OCI-LY1 (cell line): ENCODE measurements around the gene OR7G2.
"Not testable (repeated sequence)": the region's sequence is repeated elsewhere in the genome, so short reads cannot be mapped to it uniquely, and the experiment has no call there.

Source experiments
- H2AFZ ChIP-seq: fragments of 200-600 bp; sonication (generic), shearing (Covaris generic); 2 replicates; pipeline ENCODE4 v1.6.0; 2014; ENCODE audit warnings: antibody characterized with exemption, mild to moderate bottlenecking, low read length
- H3F3A ChIP-seq: fragments of 200-600 bp; sonication (generic), shearing (Covaris generic); 2 replicates; pipeline ENCODE4 v1.6.0; 2014; ENCODE audit warnings: mild to moderate bottlenecking, antibody characterized with exemption, low read length, moderate library complexity; ENCODE audit not compliant: insufficient read depth
- H3K27ac ChIP-seq: fragments of 200-600 bp; sonication (generic); 2 replicates; pipeline ENCODE4 v1.5.1; 2014; ENCODE audit warnings: low read length, mixed run types, mild to moderate bottlenecking, low read depth; ENCODE audit not compliant: poor library complexity, severe bottlenecking
- H3K27me3 ChIP-seq: fragments of 200-600 bp; sonication (generic); 2 replicates; pipeline ENCODE4 v1.6.0; 2014; ENCODE audit warnings: antibody characterized with exemption, mild to moderate bottlenecking, low read length, moderate library complexity; ENCODE audit not compliant: insufficient read depth
- H3K36me3 ChIP-seq: fragments of 200-600 bp; sonication (generic); 2 replicates; pipeline ENCODE4 v1.6.1; 2014; ENCODE audit warnings: mild to moderate bottlenecking, antibody characterized with exemption, low read length, moderate library complexity, mixed read lengths; ENCODE audit not compliant: insufficient read depth
- H3K4me1 ChIP-seq: fragments of 200-600 bp; sonication (generic); 2 replicates; pipeline ENCODE4 v1.5.1; 2014; ENCODE audit warnings: mild to moderate bottlenecking, low read length, moderate library complexity; ENCODE audit not compliant: insufficient read depth, severe bottlenecking
- H3K4me2 ChIP-seq: fragments of 200-600 bp; sonication (generic), shearing (Covaris generic); 2 replicates; pipeline ENCODE4 v1.6.1; 2014; ENCODE audit warnings: low read length
- H3K4me3 ChIP-seq: fragments of 200-600 bp; sonication (generic); 2 replicates; pipeline ENCODE4 v1.5.1; 2014; ENCODE audit warnings: low read length, low read depth, mild to moderate bottlenecking, mixed read lengths; ENCODE audit not compliant: poor library complexity, severe bottlenecking
- H3K79me2 ChIP-seq: fragments of 200-600 bp; shearing (Covaris generic); 2 replicates; pipeline ENCODE4 v1.6.1; 2016; ENCODE audit warnings: mixed run types, low read length, mixed read lengths; ENCODE audit not compliant: insufficient read depth
- H3K9ac ChIP-seq: fragments of 200-600 bp; sonication (generic), shearing (Covaris generic); 2 replicates; pipeline ENCODE4 v1.6.1; 2014; ENCODE audit warnings: mild to moderate bottlenecking, low read length, mixed read lengths
- H3K9me2 ChIP-seq: fragments of 200-600 bp; sonication (generic), shearing (Covaris generic); 2 replicates; pipeline ENCODE4 v1.6.1; 2014; ENCODE audit warnings: low read depth, mild to moderate bottlenecking, low read length, mixed read lengths
- H3K9me3 ChIP-seq: fragments of 200-600 bp; shearing (Covaris generic); 2 replicates; pipeline ENCODE4 v1.6.1; 2014; ENCODE audit warnings: low read length, mixed read lengths
- H4K20me1 ChIP-seq: fragments of 200-600 bp; sonication (generic), shearing (Covaris generic); 2 replicates; pipeline ENCODE4 v1.6.0; 2016; ENCODE audit warnings: mild to moderate bottlenecking, low read length; ENCODE audit not compliant: insufficient read depth
- CTCF ChIP-seq: fragments of 200-600 bp; sonication (generic), shearing (Covaris generic); IDR thresholded peaks from 2 replicates; pipeline ENCODE4 v1.5.1; 2017; ENCODE audit warnings: mild to moderate bottlenecking, antibody characterized with exemption, low read length, moderate library complexity, mixed read lengths
- EZH2 ChIP-seq: fragments of 200-600 bp; sonication (generic), shearing (Covaris generic); IDR thresholded peaks from 2 replicates; pipeline ENCODE4 v1.8.0; 2017; ENCODE audit warnings: borderline replicate concordance, mixed run types, mild to moderate bottlenecking, antibody characterized with exemption, low read length, moderate library complexity, mixed read lengths

Gene OR7G2

GRCh38 chr19:9058905-9059667, 48.2 kb downstream of the OR7G2 start:
- no peak overlapping the region for H3K27ac ChIP-seq
- no peak overlapping the region for H3K4me3 ChIP-seq
- no peaks in the 10 kb centered on the region for H3K4me1 ChIP-seq
- H3K79me2 ChIP-seq = no peaks in the 10 kb centered on the region
- no peaks in the 10 kb centered on the region for H4K20me1 ChIP-seq
- H3K36me3 ChIP-seq = no peaks in the 10 kb centered on the region
- no peak overlapping the region for H3K4me2 ChIP-seq
- H3K9me2 ChIP-seq = no peaks in the 10 kb centered on the region
- TF ChIP-seq EZH2 (no peak), CTCF (no peak)
- no peak overlapping the region for H3K9ac ChIP-seq
- H3F3A ChIP-seq = no peaks in the 10 kb centered on the region
- H2AFZ ChIP-seq = no peak overlapping the region
- no peaks in the 10 kb centered on the region for H3K9me3 ChIP-seq
- no peaks in the 10 kb centered on the region for H3K27me3 ChIP-seq

- no peak for TF ChIP-seq EZH2
- H3F3A ChIP-seq = no peaks in the 10 kb centered on the region
These were observed 49.6 kb downstream of the OR7G2 start for GRCh38 chr19:9057505-9058258.

GRCh38 chr19:9056131-9056530, 51.1 kb downstream of the OR7G2 start:
- H3K36me3 ChIP-seq, H3K9me2 ChIP-seq, H3K4me2 ChIP-seq, H4K20me1 ChIP-seq, H3K9ac ChIP-seq, H3K79me2 ChIP-seq, H3K27me3 ChIP-seq, H3K4me3 ChIP-seq, H3F3A ChIP-seq, H3K27ac ChIP-seq, H3K9me3 ChIP-seq, H2AFZ ChIP-seq, H3K4me1 ChIP-seq: not testable (repeated sequence)

More at GRCh38 chr19:9057505-9058258, 49.6 kb downstream of the OR7G2 start:
- H2AFZ ChIP-seq = no peak overlapping the region
- no peaks in the 10 kb centered on the region for H4K20me1 ChIP-seq
- no peak overlapping the region for H3K4me3 ChIP-seq
- H3K4me1 ChIP-seq = no peaks in the 10 kb centered on the region
- no peak overlapping the region for H3K9ac ChIP-seq
- H3K36me3 ChIP-seq = no peaks in the 10 kb centered on the region
- H3K9me3 ChIP-seq = no peaks in the 10 kb centered on the region
- H3K27ac ChIP-seq = no peak overlapping the region
- H3K9me2 ChIP-seq = no peaks in the 10 kb centered on the region
- no peaks in the 10 kb centered on the region for H3K79me2 ChIP-seq
- no peaks in the 10 kb centered on the region for H3K27me3 ChIP-seq
- no peak overlapping the region for H3K4me2 ChIP-seq

- H3K27ac ChIP-seq = no peak overlapping the region
- H3K9me3 ChIP-seq = no peaks in the 10 kb centered on the region
- H2AFZ ChIP-seq = no peak overlapping the region
- H3K27me3 ChIP-seq = no peaks in the 10 kb centered on the region
- no peaks in the 10 kb centered on the region for H3K9me2 ChIP-seq
- no peak overlapping the region for H3K4me3 ChIP-seq
- H3K79me2 ChIP-seq = no peaks in the 10 kb centered on the region
- TF ChIP-seq EZH2 (no peak), CTCF (no peak)
- H3F3A ChIP-seq = no peaks in the 10 kb centered on the region
- no peak overlapping the region for H3K9ac ChIP-seq
- no peak overlapping the region for H3K4me2 ChIP-seq
- H3K36me3 ChIP-seq = no peaks in the 10 kb centered on the region
- H4K20me1 ChIP-seq = no peaks in the 10 kb centered on the region
- no peaks in the 10 kb centered on the region for H3K4me1 ChIP-seq
These were observed 52.5 kb downstream of the OR7G2 start for GRCh38 chr19:9054765-9055164.
